Activated T-helper 1 cell treated with anti-CD3 and anti-CD28 coated beads, Interleukin-12 subunit alpha, Interleukin-12 subunit beta, Interleukin-2, Interleukin-4 antibody, amounts not matched to agents 30 ng/mL and 10 ng/mL and 1 ng/mL, durations not matched to agents 14 hours and 24 hours and 36 hours (primary cell): ENCODE data around the gene PDRG1. TPM values are rescaled to one million over a fixed set of nuclear protein-coding genes. Genes with fewer than 3 reads are reported as not detected.

Source experiments
- DNase-seq: peaks from one replicate; pipeline ENCODE4 v3.0.0; 2021; ENCODE audit warnings: low spot score
- H3K27ac Mint-ChIP-seq: one replicate; pipeline ENCODE4 v1.8.0; 2021; ENCODE audit warnings: mild to moderate bottlenecking, mixed read lengths
- H3K27me3 Mint-ChIP-seq: one replicate; pipeline ENCODE4 v1.8.0; 2022; ENCODE audit warnings: mild to moderate bottlenecking, moderate library complexity, mixed read lengths; ENCODE audit not compliant: insufficient read depth
- H3K36me3 Mint-ChIP-seq: one replicate; pipeline ENCODE4 v1.8.0; 2021; ENCODE audit warnings: low read depth, mixed read lengths
- H3K4me1 Mint-ChIP-seq: one replicate; pipeline ENCODE4 v1.8.0; 2021; ENCODE audit warnings: low read depth, mixed read lengths
- H3K4me3 Mint-ChIP-seq: one replicate; pipeline ENCODE4 v1.8.0; 2021; ENCODE audit warnings: mild to moderate bottlenecking, moderate library complexity, mixed read lengths
- H3K9me3 Mint-ChIP-seq: one replicate; pipeline ENCODE4 v1.8.0; 2021; ENCODE audit warnings: mixed read lengths
- intact Hi-C: fragments of 100-400 bp; cut with micrococcal nuclease; formaldehyde crosslinking; loops from one replicate; pipeline ENCODE4 v1.15.1; 2024
- total RNA-seq: library from RNA; stranded (reverse); gene quantifications from 2 replicates; pipeline ENCODE4 v1.2.3, GENCODE V29; 2022

Gene PDRG1
- total RNA-seq, 1 donor from 2014 or later = 20.5 TPM

DNA sequence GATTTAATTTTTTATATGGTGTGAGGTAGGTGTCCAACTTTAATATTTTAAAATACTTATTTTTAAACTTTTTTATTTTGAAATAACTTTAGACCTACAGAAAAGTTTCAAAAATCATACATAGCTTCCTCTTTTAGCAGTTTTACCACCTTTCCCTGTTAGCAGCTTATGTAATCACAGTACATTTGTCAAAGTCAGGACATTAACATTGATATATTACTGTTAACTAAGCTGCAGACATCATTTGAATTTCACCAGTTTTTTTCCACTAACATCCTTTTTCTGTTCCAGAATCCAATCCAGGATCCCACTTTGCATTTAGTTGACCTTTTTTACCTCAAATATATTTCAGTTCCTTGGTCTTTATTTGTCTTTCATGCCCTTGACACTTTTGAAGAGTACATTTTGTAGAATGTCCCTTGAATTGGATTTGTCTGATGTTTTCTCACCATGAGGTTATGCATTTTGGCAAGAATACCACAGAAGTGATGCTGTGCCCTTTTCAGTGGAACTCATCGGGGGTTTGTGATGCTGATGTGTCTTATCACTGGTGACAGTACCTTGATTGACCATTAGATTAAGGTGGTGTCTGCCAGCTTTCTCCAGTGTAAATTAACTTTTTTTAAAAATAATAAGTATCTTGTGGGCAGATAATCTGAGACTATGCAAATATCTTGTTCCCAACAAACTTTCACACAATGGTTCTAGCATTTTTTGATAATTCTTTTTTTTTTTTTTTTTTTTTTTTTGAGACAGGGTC is 48.0 kb downstream of the PDRG1 start:
- Mint-ChIP-seq H3K4me3 (no peak overlapping the region), H3K4me1 (no peaks in the 10 kb centered on the region), H3K36me3 (no peaks in the 10 kb centered on the region), H3K27ac (no peak overlapping the region), H3K9me3 (no peaks in the 10 kb centered on the region), H3K27me3 (peaks cover 14% of the 10 kb centered on the region)
- intact Hi-C loops = no loop called here
- no peak for DNase-seq

DNA sequence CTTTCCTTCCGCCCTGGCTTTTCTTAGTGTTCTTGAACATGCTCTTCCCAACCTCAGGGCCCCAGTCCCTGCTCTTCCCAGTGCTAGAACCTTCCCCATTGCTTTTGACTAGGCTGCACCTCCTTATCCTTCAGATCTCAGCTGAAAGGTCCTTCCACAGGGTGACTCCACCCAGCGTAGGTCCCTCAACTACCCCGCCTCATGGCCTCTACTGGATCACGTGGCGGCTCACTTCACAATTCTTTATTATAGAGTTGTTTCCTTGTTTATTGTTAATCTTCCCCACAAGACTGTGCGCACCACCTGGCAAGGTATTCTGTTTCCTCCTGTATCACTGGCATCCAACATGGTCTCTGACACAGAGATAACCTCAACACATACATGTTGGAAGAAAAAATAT is 50.2 kb downstream of the PDRG1 start:
- DNase-seq = no peak
- Mint-ChIP-seq H3K36me3 (no peaks in the 10 kb centered on the region), H3K4me3 (no peak overlapping the region), H3K9me3 (no peaks in the 10 kb centered on the region), H3K27ac (no peak overlapping the region), H3K27me3 (peaks cover 14% of the 10 kb centered on the region), H3K4me1 (no peaks in the 10 kb centered on the region)
- intact Hi-C loops = no loop called here

DNA sequence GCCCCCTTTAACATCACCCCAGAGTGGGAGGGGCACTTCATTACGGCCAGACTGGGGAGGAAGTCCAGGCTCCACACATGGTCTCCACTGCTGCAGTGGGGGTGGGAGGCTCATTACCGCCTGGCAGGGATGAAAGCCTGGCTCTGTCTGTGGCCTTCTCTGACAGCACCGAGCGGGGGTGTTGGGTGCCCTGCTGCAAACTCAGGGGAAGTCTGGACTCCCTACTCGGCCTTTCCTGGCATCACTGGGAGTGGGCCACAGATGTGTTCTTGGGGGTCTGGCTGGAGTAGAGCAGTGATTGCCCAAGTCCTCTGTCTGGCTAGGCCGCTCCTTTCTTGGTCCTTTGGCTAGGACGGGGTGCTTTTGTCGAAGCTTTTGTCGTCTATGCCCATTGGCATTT is 54.3 kb downstream of the PDRG1 start:
- no peak for DNase-seq
- Mint-ChIP-seq H3K4me3 (no peak overlapping the region), H3K27ac (no peak overlapping the region), H3K27me3 (peaks cover 8% of the 10 kb centered on the region), H3K9me3 (no peaks in the 10 kb centered on the region), H3K4me1 (no peaks in the 10 kb centered on the region), H3K36me3 (no peaks in the 10 kb centered on the region)
- intact Hi-C loops = no loop called here

DNA sequence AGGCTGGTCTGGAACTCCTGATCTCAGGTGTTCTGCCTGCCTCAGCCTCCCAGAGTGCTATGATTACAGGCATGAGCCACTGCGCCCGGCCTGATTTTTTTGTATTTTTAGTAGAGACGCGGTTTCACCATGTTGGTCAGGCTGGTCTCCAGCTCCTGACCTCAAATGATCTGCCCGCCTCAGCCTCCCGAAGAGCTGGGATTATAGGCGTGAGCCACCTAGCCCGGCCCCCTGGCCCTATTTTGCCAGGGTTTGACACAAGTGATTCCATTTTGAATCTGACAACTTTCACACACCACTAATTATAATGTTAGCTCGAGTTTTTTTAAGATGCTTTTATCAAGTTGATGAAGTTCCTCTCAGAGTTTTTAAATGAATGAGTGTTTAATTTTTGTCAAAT is 55.8 kb downstream of the PDRG1 start:
- no peaks in the 10 kb centered on the region for H3K36me3 Mint-ChIP-seq
- DNase-seq = no peak
- no peaks in the 10 kb centered on the region for H3K9me3 Mint-ChIP-seq
- intact Hi-C loops = no loop called here
- H3K4me1 Mint-ChIP-seq = no peaks in the 10 kb centered on the region
- H3K27ac Mint-ChIP-seq = no peak overlapping the region
- no peak overlapping the region for H3K4me3 Mint-ChIP-seq
- peaks cover 8% of the 10 kb centered on the region for H3K27me3 Mint-ChIP-seq

DNA sequence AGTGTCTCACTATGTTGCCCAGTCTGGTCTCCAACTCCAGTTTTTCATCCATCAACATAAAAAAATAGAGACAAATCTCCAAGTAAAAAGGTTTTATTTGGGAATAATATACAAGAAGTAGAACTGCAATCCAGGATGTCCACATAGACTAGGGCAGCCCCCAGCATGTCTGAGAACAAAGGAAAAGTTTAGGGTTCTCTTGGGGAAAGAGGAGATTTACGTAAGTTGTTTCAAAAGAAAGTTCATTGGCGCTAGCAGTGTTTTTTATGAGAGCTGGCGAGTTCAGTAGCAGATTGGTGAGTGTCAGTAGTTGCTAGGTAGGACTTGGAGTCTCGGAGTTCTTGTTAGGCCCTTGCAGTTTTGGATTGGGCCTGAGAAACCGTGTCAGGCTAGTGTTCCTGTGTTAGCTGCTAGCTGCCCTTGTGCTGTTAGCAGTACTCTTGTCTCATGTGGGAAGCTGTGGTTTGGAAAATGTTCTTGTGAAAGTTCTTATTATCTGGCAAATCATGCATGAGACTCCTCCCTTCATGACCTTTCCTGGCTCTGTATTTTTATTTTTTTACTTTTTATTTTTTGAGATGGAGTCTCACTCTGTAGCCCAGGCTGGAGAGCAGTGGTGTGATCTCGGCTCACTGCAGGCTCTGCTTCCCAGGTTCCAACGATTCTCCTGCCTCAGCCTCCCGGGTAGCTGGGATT is 56.7 kb downstream of the PDRG1 start:
- no peaks in the 10 kb centered on the region for H3K9me3 Mint-ChIP-seq
- no peak for DNase-seq
- no peaks in the 10 kb centered on the region for H3K36me3 Mint-ChIP-seq
- no peak overlapping the region for H3K27ac Mint-ChIP-seq
- intact Hi-C loops = no loop called here
- H3K4me1 Mint-ChIP-seq = no peaks in the 10 kb centered on the region
- peaks cover 2% of the 10 kb centered on the region for H3K27me3 Mint-ChIP-seq
- H3K4me3 Mint-ChIP-seq = no peak overlapping the region

Other genes starting within 250 kb of the PDRG1 start
- gene BCL2L1, start 229.2 kb downstream of the PDRG1 start, total RNA-seq = 417 and 420 TPM in 2 replicates
- 53.3 and 54.4 TPM in 2 replicates for gene TPX2, start 212.8 kb downstream of the PDRG1 start, total RNA-seq
- gene MYLK2, start 132.7 kb downstream of the PDRG1 start, total RNA-seq = 0.29 and 0.44 TPM in 2 replicates
- gene FOXS1, start 106.4 kb downstream of the PDRG1 start, total RNA-seq = not detected in 2 replicates
- gene DUSP15, start 81.5 kb downstream of the PDRG1 start, total RNA-seq = not detected in 2 replicates
- not detected in 2 replicates for gene TTLL9, start 81.4 kb downstream of the PDRG1 start, total RNA-seq
- gene XKR7, start 16.1 kb upstream of the PDRG1 start, total RNA-seq = not detected in 2 replicates
- not detected in 2 replicates for gene CCM2L, start 58.4 kb upstream of the PDRG1 start, total RNA-seq
- 0.22 and 0.23 TPM in 2 replicates for gene HCK, start 100.2 kb upstream of the PDRG1 start, total RNA-seq
- 49.5 and 49.6 TPM in 2 replicates for gene TM9SF4, start 157.7 kb upstream of the PDRG1 start, total RNA-seq